ENCODE results near the gene DNAL1. TPM values are rescaled to one million over a fixed set of nuclear protein-coding genes. Genes with fewer than 3 reads are reported as not detected.

The DNAL1 gene
- total RNA-seq, 1 experiment from 2014 or later = 28.1 TPM

DNA sequence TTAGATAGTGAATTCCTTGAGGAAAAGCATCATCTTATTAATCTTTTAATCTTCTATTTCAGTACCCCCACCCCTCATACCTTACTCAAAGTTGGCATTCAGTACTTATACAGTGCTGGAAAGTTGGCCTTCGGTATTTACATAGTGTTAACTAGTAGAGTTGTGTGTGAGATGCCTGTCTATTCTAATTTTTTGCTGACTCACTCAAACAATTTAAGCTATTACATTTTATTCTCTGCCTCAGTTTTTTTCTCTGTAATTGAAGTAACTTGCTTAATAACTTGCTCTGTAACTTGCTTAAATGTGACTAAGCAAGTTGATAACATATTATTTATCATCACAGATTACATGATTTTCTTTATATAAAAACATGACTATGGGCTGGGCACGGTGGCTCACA lies 20.3 kb downstream of the DNAL1 start:
- no TSS peak for BruUV-seq (replicated peaks)
- no peaks in the 10 kb centered on the region for H3K27me3 ChIP-seq (replicated peaks; ENCODE audit: insufficient read depth, low read depth, low read length, poor library complexity)
- POLR2A ChIA-PET (ENCODE audit: low non-redundant PET) = no interaction called here

GRCh38 chr14:73666583-73666982 lies 21.8 kb downstream of the DNAL1 start:
- ChIA-PET POLR2A (ENCODE audit: low non-redundant PET) (no interaction called here), CTCF (no interaction called here)
- H3K9me3 ChIP-seq (ENCODE audit: low read depth, low read length, poor library complexity, severe bottlenecking) = no peaks in the 10 kb centered on the region
- DNase-seq (ENCODE audit: low spot score) = no peak
- TF ChIP-seq, protein P1, sequence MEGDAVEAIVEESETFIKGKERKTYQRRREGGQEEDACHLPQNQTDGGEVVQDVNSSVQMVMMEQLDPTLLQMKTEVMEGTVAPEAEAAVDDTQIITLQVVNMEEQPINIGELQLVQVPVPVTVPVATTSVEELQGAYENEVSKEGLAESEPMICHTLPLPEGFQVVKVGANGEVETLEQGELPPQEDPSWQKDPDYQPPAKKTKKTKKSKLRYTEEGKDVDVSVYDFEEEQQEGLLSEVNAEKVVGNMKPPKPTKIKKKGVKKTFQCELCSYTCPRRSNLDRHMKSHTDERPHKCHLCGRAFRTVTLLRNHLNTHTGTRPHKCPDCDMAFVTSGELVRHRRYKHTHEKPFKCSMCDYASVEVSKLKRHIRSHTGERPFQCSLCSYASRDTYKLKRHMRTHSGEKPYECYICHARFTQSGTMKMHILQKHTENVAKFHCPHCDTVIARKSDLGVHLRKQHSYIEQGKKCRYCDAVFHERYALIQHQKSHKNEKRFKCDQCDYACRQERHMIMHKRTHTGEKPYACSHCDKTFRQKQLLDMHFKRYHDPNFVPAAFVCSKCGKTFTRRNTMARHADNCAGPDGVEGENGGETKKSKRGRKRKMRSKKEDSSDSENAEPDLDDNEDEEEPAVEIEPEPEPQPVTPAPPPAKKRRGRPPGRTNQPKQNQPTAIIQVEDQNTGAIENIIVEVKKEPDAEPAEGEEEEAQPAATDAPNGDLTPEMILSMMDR (conservative IDR thresholded peaks at IDR 0.05; ENCODE audit: low read depth, low read length) = no peak
- no peak for TF ChIP-seq EZH2 (IDR thresholded peaks at IDR 0.05; ENCODE audit: borderline replicate concordance, low read depth, low read length, poor library complexity, severe bottlenecking)
- H3K36me3 ChIP-seq (ENCODE audit: insufficient read depth, low read length, poor library complexity, severe bottlenecking) = no peaks in the 10 kb centered on the region
- H3K27me3 ChIP-seq (replicated peaks; ENCODE audit: insufficient read depth, low read depth, low read length, poor library complexity) = no peaks in the 10 kb centered on the region
- H3K4me1 ChIP-seq (ENCODE audit: insufficient read depth, low read length, poor library complexity, severe bottlenecking) = peaks cover 8% of the 10 kb centered on the region
- intact Hi-C loops (cut with micrococcal nuclease; ENCODE audit: unreplicated experiment) = no loop called here
- BruUV-seq (replicated peaks) = no TSS peak
- H3K4me3 ChIP-seq (ENCODE audit: low read depth, low read length, poor library complexity, severe bottlenecking) = no peak overlapping the region
- H3K27ac ChIP-seq (ENCODE audit: low read depth, low read length, poor library complexity, severe bottlenecking) = no peak overlapping the region

More for the DNA sequence above, 20.3 kb downstream of the DNAL1 start:
- DNase-seq (ENCODE audit: low spot score) = no peak
- no peaks in the 10 kb centered on the region for H3K36me3 ChIP-seq (ENCODE audit: insufficient read depth, low read length, poor library complexity, severe bottlenecking)
- intact Hi-C loops (cut with micrococcal nuclease; ENCODE audit: unreplicated experiment) = no loop called here
- peaks cover 5% of the 10 kb centered on the region for H3K4me1 ChIP-seq (ENCODE audit: insufficient read depth, low read length, poor library complexity, severe bottlenecking)
- H3K9me3 ChIP-seq (ENCODE audit: low read depth, low read length, poor library complexity, severe bottlenecking) = no peaks in the 10 kb centered on the region
- CTCF ChIA-PET = no interaction called here
- H3K27ac ChIP-seq (ENCODE audit: low read depth, low read length, poor library complexity, severe bottlenecking) = no peak overlapping the region
- no peak for TF ChIP-seq EZH2 (IDR thresholded peaks at IDR 0.05; ENCODE audit: borderline replicate concordance, low read depth, low read length, poor library complexity, severe bottlenecking)
- TF ChIP-seq, protein P1 (conservative IDR thresholded peaks at IDR 0.05; ENCODE audit: low read depth, low read length) = no peak
- no peak overlapping the region for H3K4me3 ChIP-seq (ENCODE audit: low read depth, low read length, poor library complexity, severe bottlenecking)

- peaks cover 8% of the 10 kb centered on the region for H3K4me1 ChIP-seq (ENCODE audit: insufficient read depth, low read length, poor library complexity, severe bottlenecking)
- H3K9me3 ChIP-seq (ENCODE audit: low read depth, low read length, poor library complexity, severe bottlenecking) = no peaks in the 10 kb centered on the region
- DNase-seq (ENCODE audit: low spot score) = no peak
- no peaks in the 10 kb centered on the region for H3K27me3 ChIP-seq (replicated peaks; ENCODE audit: insufficient read depth, low read depth, low read length, poor library complexity)
- TF ChIP-seq EZH2 (IDR thresholded peaks at IDR 0.05; ENCODE audit: borderline replicate concordance, low read depth, low read length, poor library complexity, severe bottlenecking) = no peak
- TF ChIP-seq, protein P1 (conservative IDR thresholded peaks at IDR 0.05; ENCODE audit: low read depth, low read length) = no peak
- H3K36me3 ChIP-seq (ENCODE audit: insufficient read depth, low read length, poor library complexity, severe bottlenecking) = no peaks in the 10 kb centered on the region
- CTCF ChIA-PET = no interaction called here
- no TSS peak for BruUV-seq (replicated peaks)
- intact Hi-C loops (cut with micrococcal nuclease; ENCODE audit: unreplicated experiment) = no loop called here
- POLR2A ChIA-PET (ENCODE audit: low non-redundant PET) = no interaction called here
- H3K4me3 ChIP-seq (ENCODE audit: low read depth, low read length, poor library complexity, severe bottlenecking) = no peak overlapping the region
- no peak overlapping the region for H3K27ac ChIP-seq (ENCODE audit: low read depth, low read length, poor library complexity, severe bottlenecking)
Measured at GRCh38 chr14:73667854-73668253, 23.1 kb downstream of the DNAL1 start.

Data from A673 (cell line).